Endothelial cell of hepatic sinusoid (primary cell): ENCODE measurements around the gene DCAF8.

Experiments
- in situ Hi-C: cut with HindIII; loops from 2 replicates; pipeline ENCODE4 v1.10.0; 2017; ENCODE audit warnings: low sequenced_read_pairs

DCAF8 gene

DNA sequence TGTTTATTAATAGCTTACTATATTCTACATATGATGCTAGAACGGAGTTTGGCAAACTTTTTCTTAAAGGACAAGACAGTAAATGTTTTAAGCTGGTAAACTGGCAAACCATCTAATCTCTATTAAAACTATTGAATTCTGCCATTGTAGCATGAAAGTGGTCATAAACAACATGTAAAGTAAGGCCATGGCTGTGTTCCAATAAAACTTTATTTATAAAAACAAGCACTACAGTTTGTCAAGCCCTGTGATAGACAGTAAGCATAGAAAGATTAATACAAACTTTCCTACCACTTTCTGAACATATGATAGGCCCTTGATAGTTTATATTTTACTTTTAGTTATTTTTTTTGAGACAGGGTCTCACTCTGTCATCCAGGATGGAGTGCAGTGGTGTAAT is 34.8 kb downstream of the DCAF8 start:
- in situ Hi-C loops, result loop anchor here (5.0 kb wide), 1 partner anchor 95 kb away; no protein-coding TSS in a partner anchor

DNA sequence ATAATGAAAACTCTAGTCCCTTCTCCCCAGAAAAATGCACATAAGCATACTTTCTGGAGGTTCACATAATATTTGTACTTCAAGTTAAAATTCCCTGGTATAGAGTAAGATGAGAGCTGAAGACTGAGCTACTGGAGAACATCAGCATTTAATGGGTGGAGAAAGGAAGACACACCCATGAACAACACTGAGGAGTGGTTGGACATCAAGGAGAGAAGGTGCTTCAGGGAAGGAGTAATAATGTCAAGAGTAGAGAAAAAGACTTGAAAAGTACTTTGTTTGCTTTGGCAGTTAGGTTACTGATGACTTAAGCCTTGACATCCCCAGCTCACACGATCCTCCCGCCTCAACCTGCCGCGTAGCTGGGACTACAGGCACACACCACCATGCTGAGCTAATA is 35.3 kb downstream of the DCAF8 start:
- in situ Hi-C loops, result loop anchor here (5.0 kb wide), 1 partner anchor 95 kb away; no protein-coding TSS in a partner anchor

- in situ Hi-C loops, result loop anchor here (5.0 kb wide), 1 partner anchor 94 kb away; no protein-coding TSS in a partner anchor
These were observed 35.7 kb downstream of the DCAF8 start for GRCh38 chr1:160226623-160227022.

DNA sequence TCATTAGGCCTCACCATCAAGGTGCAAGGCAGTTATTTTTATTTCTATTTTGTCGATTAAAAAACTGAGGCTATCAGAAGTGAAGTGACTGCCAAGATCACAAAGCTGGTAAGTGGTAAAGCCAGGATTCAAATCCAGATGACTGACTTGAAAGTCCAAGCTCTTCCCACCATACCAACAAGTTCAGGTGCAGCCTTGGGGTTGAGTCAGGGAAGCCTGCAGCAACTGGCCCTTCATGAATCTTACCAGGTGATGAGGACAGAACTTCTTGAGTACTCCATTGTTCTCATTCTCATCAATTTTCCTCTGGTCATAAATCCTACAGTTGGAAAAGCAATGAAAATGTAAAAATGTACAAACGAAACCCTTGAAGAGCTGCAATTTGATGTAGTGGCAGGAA is 37.0 kb downstream of the DCAF8 start:
- in situ Hi-C loops, result loop anchor here (5.0 kb wide), 1 partner anchor 93 kb away; no protein-coding TSS in a partner anchor

DNA sequence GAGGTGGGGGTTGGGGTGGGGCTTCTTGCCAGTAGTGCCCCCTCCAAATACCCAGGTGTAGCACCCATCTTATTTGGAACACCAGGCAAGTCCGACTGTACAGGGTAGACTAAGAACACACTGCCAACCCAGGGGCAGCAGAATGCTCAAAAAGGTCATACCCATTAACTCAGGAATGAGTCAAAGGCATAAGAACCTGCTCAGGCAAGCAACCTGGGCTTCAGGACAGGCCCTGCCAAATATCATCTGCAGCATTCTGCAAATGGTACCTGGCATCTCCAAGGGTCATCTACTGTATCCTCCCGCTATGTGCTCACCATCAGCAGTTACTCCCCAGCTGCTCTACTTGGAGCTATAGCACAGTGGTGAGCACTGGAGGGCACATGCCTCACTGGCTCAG is 37.7 kb downstream of the DCAF8 start:
- in situ Hi-C loops, result loop anchor here (5.0 kb wide), 1 partner anchor 92 kb away; no protein-coding TSS in a partner anchor

DNA sequence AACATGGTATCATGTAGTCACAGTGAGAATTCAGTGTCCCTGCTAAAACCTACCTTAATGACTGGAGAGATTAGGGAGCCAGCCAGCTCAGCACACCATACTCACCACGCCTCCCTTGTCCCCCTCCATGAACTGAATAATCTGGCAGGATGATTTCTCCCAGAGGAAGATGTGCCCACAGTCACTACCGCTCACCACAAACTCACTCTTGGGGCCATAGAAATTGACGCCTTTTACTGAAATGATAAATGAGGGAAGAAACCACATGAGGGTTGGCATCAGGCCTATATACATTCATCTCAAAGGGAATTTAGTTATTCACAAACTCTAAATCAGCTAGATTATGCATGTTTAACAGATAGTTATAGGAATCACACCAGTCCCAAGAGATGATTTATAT is 39.8 kb downstream of the DCAF8 start:
- in situ Hi-C loops, result no loop called here

- in situ Hi-C loops, result no loop called here
These were observed 41.3 kb downstream of the DCAF8 start for GRCh38 chr1:160221089-160221488.

DNA sequence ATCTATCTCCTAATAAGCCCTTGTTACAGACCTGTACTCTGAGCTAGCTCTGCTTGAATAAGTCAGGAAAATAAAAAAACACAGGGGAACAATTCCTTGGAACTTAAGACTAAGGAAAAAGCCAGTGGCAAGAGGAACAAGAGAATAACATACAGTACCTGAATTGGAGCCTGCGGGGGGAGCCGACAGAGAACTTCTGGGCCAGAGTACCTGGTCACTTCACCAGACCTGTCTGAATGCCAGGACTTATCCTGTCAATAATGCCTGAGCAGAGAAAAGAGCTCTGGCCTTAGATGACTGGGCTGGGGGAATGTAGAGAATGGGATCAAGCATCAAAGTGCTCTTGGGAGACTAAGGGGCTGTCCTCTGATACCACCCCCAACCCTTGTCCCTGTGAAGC is 42.0 kb downstream of the DCAF8 start:
- in situ Hi-C loops, result no loop called here

- in situ Hi-C loops, result loop anchor here (5.0 kb wide), 1 partner anchor 38 kb away; no protein-coding TSS in a partner anchor
These were observed 43.1 kb downstream of the DCAF8 start for GRCh38 chr1:160219062-160219929.

- in situ Hi-C loops, result loop anchor here (5.0 kb wide), 1 partner anchor 40 kb away; no protein-coding TSS in a partner anchor
These were observed 44.8 kb downstream of the DCAF8 start for GRCh38 chr1:160217481-160218051.

GRCh38 chr1:160216301-160216700 is 46.0 kb downstream of the DCAF8 start:
- in situ Hi-C loops, result loop anchor here (5.0 kb wide), 1 partner anchor 41 kb away; no protein-coding TSS in a partner anchor

DNA sequence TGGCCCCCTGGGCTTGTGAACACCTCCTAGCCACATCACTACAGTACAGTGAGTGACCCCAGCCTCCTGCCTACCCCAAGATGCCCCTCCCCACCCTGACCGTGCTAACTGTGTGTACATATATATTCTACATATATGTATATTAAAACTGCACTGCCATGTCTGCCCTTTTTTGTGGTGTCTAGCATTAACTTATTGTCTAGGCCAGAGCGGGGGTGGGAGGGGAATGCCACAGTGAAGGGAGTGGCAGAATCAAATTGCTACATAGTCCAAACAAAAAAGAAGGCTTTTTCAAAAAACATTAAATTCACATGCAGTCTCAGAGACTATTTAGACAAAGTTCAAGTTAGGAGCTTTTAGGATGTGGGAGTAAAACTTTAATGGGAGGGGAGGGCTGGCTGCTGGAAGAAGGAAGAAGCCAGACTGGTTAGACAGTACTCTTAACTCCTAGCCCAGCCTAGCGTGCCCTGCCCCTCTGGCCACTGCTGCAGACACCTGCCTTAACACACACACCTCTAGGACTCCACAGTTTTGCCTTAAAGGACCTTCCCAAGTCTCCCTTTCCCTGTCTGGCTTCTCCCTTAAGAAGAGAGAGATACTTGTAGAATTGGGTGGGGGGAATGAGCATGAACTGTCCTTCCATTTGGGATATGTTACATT is 47.7 kb downstream of the DCAF8 start:
- in situ Hi-C loops, result loop anchor here (5.0 kb wide), 1 partner anchor 43 kb away; no protein-coding TSS in a partner anchor

- in situ Hi-C loops, result no loop called here
These were observed 51.1 kb downstream of the DCAF8 start for GRCh38 chr1:160211046-160211790.

GRCh38 chr1:160210561-160210960 is 51.8 kb downstream of the DCAF8 start:
- in situ Hi-C loops, result no loop called here

DNA sequence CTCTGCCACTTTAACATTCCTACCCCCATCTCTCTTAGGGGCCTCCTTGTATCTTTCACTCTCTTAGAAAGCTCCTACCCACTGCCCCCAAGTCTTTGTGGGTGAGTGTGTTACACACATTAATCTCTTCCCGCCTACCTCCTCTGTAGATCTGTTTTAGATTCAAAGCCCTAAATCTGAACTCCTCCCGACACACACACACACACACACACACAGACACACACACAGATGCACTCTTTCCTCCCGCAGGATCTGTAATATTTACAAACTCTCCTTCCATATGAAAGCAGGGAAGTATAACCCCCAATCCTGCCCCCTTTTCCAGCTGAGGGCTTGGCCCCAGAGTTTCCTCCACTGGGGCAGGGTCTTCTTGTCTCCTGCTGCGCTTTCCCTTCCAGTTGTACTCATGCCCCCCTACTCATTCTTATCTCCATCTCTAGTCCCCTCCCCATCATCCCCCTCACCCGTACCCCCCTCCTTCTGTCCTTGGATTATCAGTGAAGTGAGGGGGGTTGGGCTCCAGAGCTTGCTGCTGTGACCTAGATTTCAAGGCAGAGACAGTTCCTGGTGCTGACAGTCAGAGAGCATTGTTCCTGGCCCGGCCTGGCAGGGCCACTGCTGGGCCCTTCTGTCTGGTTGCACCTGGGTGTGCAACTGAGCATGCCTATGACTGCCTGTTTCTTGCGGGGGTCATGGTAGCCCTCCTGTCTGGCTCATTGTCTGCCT is 52.9 kb downstream of the DCAF8 start:
- in situ Hi-C loops, result no loop called here

DNA sequence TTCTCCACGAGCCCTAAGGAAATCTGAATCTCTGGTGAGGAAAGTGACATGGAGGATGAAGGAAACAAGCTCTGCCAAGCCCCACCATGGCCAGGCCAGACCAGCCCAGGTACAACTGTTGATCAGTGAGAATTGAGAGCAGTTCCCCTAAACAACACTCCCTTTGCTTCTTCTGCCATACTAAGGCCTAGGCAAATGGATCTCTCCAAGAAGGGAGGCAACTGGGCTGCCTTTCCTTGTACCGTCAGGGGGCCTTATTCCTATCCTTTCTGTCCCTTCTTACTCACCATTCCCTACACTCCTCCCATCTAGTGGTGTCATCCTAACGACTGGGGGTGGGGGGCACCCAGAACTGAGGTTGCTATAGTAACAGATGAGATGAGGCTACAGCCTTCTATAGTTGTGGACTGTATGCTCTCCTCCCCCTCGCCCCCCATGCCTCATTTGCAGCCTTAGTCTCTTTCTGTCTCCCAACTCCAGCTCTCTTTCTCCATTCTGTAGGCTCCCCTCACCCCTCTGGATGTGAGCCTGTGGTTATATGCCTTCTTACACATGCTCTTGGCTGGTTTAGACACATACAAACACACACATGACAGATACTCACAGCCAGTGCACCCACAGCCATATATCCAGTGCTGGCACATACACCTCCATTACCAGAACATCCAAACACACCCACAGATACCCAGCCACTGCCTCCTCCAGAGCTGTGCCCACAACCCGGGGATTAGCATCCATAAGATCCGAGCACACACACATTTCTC is 53.6 kb downstream of the DCAF8 start:
- in situ Hi-C loops, result no loop called here

GRCh38 chr1:160207771-160208556 is 54.4 kb downstream of the DCAF8 start:
- in situ Hi-C loops, result no loop called here

DNA sequence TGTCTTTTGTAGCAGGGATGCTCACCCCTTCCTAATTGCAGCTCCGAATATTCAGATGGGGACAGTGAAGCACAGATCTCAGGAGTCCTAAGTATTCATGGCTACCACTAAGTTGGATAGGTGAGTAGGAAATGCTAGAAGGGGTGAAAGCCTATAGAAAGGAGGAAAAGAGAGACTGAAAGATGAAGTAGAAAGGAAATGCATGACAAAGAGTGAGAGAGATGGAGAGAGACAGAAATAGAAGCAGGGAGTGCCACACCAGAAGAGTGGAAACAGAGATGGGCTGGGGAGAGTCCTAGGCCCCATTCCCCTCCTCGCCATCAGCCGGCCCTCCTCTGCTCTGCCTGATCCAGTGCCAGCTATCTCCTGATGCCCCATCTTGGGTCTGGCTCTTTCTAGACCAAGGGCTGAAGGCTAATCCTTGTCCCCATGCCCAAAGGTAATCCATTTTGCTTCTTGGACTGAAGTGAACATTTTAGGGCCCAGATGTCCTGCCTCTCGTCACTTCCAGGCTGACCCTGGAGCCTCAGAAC is 55.2 kb downstream of the DCAF8 start:
- in situ Hi-C loops, result no loop called here
